Stomach (tissue), 9 donors: ENCODE results near the gene ROGDI. TPM values are rescaled to one million over a fixed set of nuclear protein-coding genes. Genes with fewer than 3 reads are reported as not detected.

ENCODE experiments used
- DNase-seq, 2 donors: peaks; one replicate each; pipeline versions ENCODE4 v3.0.0 to v3.0.0-alpha.2; 2013 to 2019
- H3K27ac ChIP-seq, 5 donors: fragments of 200-600 bp in 4 of 5; sonication (generic) in 4 of 5; one replicate each; pipeline ENCODE4 v1.5.1; 2013 to 2019; ENCODE audit warnings: mild to moderate bottlenecking in 1 of 5, moderate library complexity in 1 of 5
- H3K27me3 ChIP-seq, 3 donors: fragments of 200-600 bp; sonication (generic); one replicate each; pipeline ENCODE4 v1.5.1; 2017 to 2019; ENCODE audit warnings: mixed run types in 1 of 3
- H3K36me3 ChIP-seq, 4 donors: fragments of 200-600 bp; sonication (generic); 1 replicate in 3 of 4; 2 replicates in 1 of 4; pipeline ENCODE4 v1.5.1; 2016 to 2019
- H3K4me1 ChIP-seq, 4 donors: fragments of 200-600 bp; sonication (generic); one replicate each; pipeline ENCODE4 v1.5.1; 2016 to 2019
- H3K4me3 ChIP-seq, 4 donors: fragments of 200-600 bp; sonication (generic) in 3 of 4; one replicate each; pipeline ENCODE4 v1.5.1; 2016 to 2019; ENCODE audit warnings: mild to moderate bottlenecking in 1 of 4
- H3K9me3 ChIP-seq, 4 donors: fragments of 200-600 bp; sonication (generic); one replicate each; pipeline ENCODE4 v1.5.1; 2016 to 2019
- CTCF ChIP-seq, 7 experiments: fragments of 450-650 bp in 4 of 7; fragments of 200-600 bp in 3 of 7; sonication (generic) in 3 of 7; IDR thresholded peaks; one replicate each; pipeline ENCODE4 v1.5.1; 2016 to 2019; ENCODE audit warnings: antibody characterized with exemption in 7 of 7, control low read depth in 2 of 7, mild to moderate bottlenecking in 1 of 7
- EP300 ChIP-seq: sonication (generic); formaldehyde crosslinking; IDR thresholded peaks from one replicate; pipeline ENCODE4 v1.6.1; 2017; ENCODE audit warnings: antibody characterized with exemption
- POLR2A ChIP-seq, 4 donors: fragments of 450-650 bp; IDR thresholded peaks; one replicate each; pipeline ENCODE4 v1.6.1; 2016; ENCODE audit warnings: antibody characterized with exemption in 4 of 4, control low read depth in 2 of 4, mild to moderate bottlenecking in 1 of 4, moderate library complexity in 1 of 4
- POLR2AphosphoS5 ChIP-seq, 3 donors: sonication (generic); formaldehyde crosslinking; IDR thresholded peaks; one replicate each; pipeline ENCODE4 v1.6.1; 2016; ENCODE audit warnings: antibody characterized with exemption in 3 of 3
- WGBS, 5 donors: extraction: QIAGEN DNeasy Blood & Tissue Kit in 3 of 5; methylation state at CpG; one replicate each; pipeline versions ENCODE4 v1.1.5 to v1.1.7; 2013 to 2018; 5-methylcytosine and 5-hydroxymethylcytosine counted together
- intact Hi-C: fragments of 100-400 bp; cut with DNase I; formaldehyde crosslinking; loops from one replicate; pipeline ENCODE4 v1.15.1; 2023; ENCODE audit warnings: low total_unique reads
- polyA plus RNA-seq, 3 donors: library from polyadenylated mRNA; stranded (reverse); fragments of 200-250 nt; gene quantifications; one replicate each; pipeline ENCODE4 v1.2.3, GENCODE V29; 2013
- total RNA-seq, 5 donors: library from RNA; depleted of rRNA; stranded (reverse); fragments of >200 nt; gene quantifications; one replicate each; pipeline versions ENCODE4 v1.1.0 to v1.2.3, GENCODE V29; 2014 to 2016
- donor health status: healthy with polysubstance abuse.
- donor health status: Bipolar disorder and iron deficiency.
- donor health status: healthy.

ROGDI gene
- total and polyA plus RNA-seq, 8 donors: 6.1 to 350 (median 45.8) TPM

GRCh38 chr16:4776141-4776705 lies 26.2 kb downstream of the ROGDI start:
- no peaks in the 10 kb centered on the region for H3K4me1 ChIP-seq
- H3K4me3 ChIP-seq: no peak overlapping the region
- no peaks in the 10 kb centered on the region for H3K9me3 ChIP-seq
- H3K27me3 ChIP-seq: no peaks in the 10 kb centered on the region
- H3K36me3 ChIP-seq: no peaks in the 10 kb centered on the region
- intact Hi-C loops: no loop called here
- TF ChIP-seq POLR2AphosphoS5 (IDR thresholded peaks at IDR 0.05) (no peak), POLR2A (IDR thresholded peaks at IDR 0.05) (no peak), CTCF (IDR thresholded peaks at IDR 0.05) (no peak), EP300 (no peak)
- no peak overlapping the region for H3K27ac ChIP-seq
- DNase-seq: no peak
- 92 to 100% (median 94%) methylated on average over 2 of the region's 2 CpGs for WGBS, 5 donors

GRCh38 chr16:4775005-4775404 lies 27.4 kb downstream of the ROGDI start:
- Histone ChIP-seq H3K4me1 (no peaks in the 10 kb centered on the region), H3K36me3 (no peaks in the 10 kb centered on the region), H3K27ac (no peak overlapping the region), H3K9me3 (no peaks in the 10 kb centered on the region), H3K27me3 (no peaks in the 10 kb centered on the region), H3K4me3 (no peak overlapping the region)
- TF ChIP-seq POLR2A (IDR thresholded peaks at IDR 0.05) (no peak), EP300 (no peak), CTCF (IDR thresholded peaks at IDR 0.05) (no peak), POLR2AphosphoS5 (IDR thresholded peaks at IDR 0.05) (no peak)
- intact Hi-C loops: no loop called here
- no peak for DNase-seq
- 79 to 90% (median 89%) methylated on average over 7 to 13 of the region's 13 CpGs; no CpG with 5 or more reads in 1 of the 5 donors for WGBS, 5 donors

- no peak for TF ChIP-seq CTCF (IDR thresholded peaks at IDR 0.05)
- no peak for TF ChIP-seq POLR2A (IDR thresholded peaks at IDR 0.05)
- no peak for TF ChIP-seq POLR2AphosphoS5 (IDR thresholded peaks at IDR 0.05)
- no peak for TF ChIP-seq EP300
- H3K9me3 ChIP-seq: no peaks in the 10 kb centered on the region
- no peak for DNase-seq
- H3K27ac ChIP-seq: no peak overlapping the region
- H3K27me3 ChIP-seq: no peaks in the 10 kb centered on the region
- 80 to 91% (median 86%) methylated on average over 5 of the region's 5 CpGs for WGBS, 5 donors
- H3K4me3 ChIP-seq: no peak overlapping the region
- intact Hi-C loops: no loop called here
- no peaks in the 10 kb centered on the region for H3K36me3 ChIP-seq
- peaks cover 9 to 17% (median 17%) of the 10 kb centered on the region in 4 donors for H3K4me1 ChIP-seq
Observed at GRCh38 chr16:4772351-4772750, 30.1 kb downstream of the ROGDI start.

- TF ChIP-seq EP300 (no peak), CTCF (IDR thresholded peaks at IDR 0.05) (no peak), POLR2AphosphoS5 (IDR thresholded peaks at IDR 0.05) (no peak), POLR2A (IDR thresholded peaks at IDR 0.05) (no peak)
- Histone ChIP-seq H3K4me1 (peaks cover 9 to 21% (median 19%) of the 10 kb centered on the region in 4 donors), H3K9me3 (no peaks in the 10 kb centered on the region), H3K27me3 (no peaks in the 10 kb centered on the region), H3K4me3 (no peak overlapping the region), H3K36me3 (no peaks in the 10 kb centered on the region), H3K27ac (no peak overlapping the region)
- 57 to 78% (median 65%) methylated on average over 3 of the region's 3 CpGs for WGBS, 5 donors
- DNase-seq: no peak
- intact Hi-C loops: no loop called here
Observed at GRCh38 chr16:4771646-4772045, 30.8 kb downstream of the ROGDI start.
